Omental fat pad (tissue), 4 donors: ENCODE measurements around the gene CCDC14. TPM values are rescaled to one million over a fixed set of nuclear protein-coding genes. Genes with fewer than 3 reads are reported as not detected.

Experiments used
- ATAC-seq: fragments of 150-250 bp; one replicate; pipeline ENCODE4 v1.9.1; 2016; ENCODE audit warnings: mild to moderate bottlenecking, moderate library complexity; ENCODE audit not compliant: low FRiP score
- DNase-seq: peaks from one replicate; pipeline ENCODE4 v3.0.0-alpha.2; 2019; ENCODE audit warnings: low spot score
- CTCF ChIP-seq, 3 donors: fragments of 450-650 bp; IDR thresholded peaks; one replicate each; pipeline ENCODE4 v1.5.1; 2016 to 2017; ENCODE audit warnings: antibody characterized with exemption in 3 of 3, mild to moderate bottlenecking in 3 of 3, moderate library complexity in 2 of 3
- total RNA-seq, 4 donors: library from RNA; depleted of rRNA; stranded (reverse); fragments of >200 nt; gene quantifications; one replicate each; pipeline ENCODE4 v1.1.0, GENCODE V29; 2016

Gene CCDC14
- total RNA-seq, 4 donors from 2014 or later = 16.3 to 35.6 (median 29.1) TPM

GRCh38 chr3:123864706-123865105, 96.3 kb downstream of the CCDC14 start:
- ATAC-seq (no peak), DNase-seq (no peak)
- TF ChIP-seq CTCF (IDR thresholded peaks at IDR 0.05) = no peak

Other genes starting within 250 kb of the CCDC14 start
- 100 to 1,000 TPM in 1 of 4 donors, 10 to 100 TPM in 3; 26.8 to 188 (median 56.9) TPM for gene MYLK, start 76.9 kb downstream of the CCDC14 start, total RNA-seq
- gene ROPN1, start 30.9 kb upstream of the CCDC14 start, total RNA-seq = not detected
- gene KALRN, start 72.1 kb upstream of the CCDC14 start, total RNA-seq = 100 to 1,000 TPM in 1 of 4 donors, 10 to 100 TPM in 3; 31.0 to 183 (median 75.9) TPM